Esophagus (tissue), 2 donors: ENCODE results near the gene ZFPL1. TPM values are rescaled to one million over a fixed set of nuclear protein-coding genes. Genes with fewer than 3 reads are reported as not detected.

ENCODE experiments used
- H3K27ac ChIP-seq, 2 donors: one replicate each; pipeline ENCODE4 v1.5.1; 2013; ENCODE audit warnings: low read depth in 2 of 2, mild to moderate bottlenecking in 2 of 2, inconsistent platforms in 1 of 2, low read length in 1 of 2, moderate library complexity in 1 of 2
- H3K27me3 ChIP-seq, 2 donors: one replicate each; pipeline ENCODE4 v1.6.1; 2013; ENCODE audit warnings: low read length in 2 of 2, control low read depth in 1 of 2, mild to moderate bottlenecking in 1 of 2; ENCODE audit not compliant: insufficient read depth in 2 of 2, control insufficient read depth in 1 of 2
- H3K36me3 ChIP-seq, 2 donors: one replicate each; pipeline ENCODE4 v1.6.1; 2013; ENCODE audit warnings: low read length in 1 of 2; ENCODE audit not compliant: control insufficient read depth in 2 of 2, insufficient read depth in 2 of 2
- H3K4me1 ChIP-seq, 2 donors: one replicate each; pipeline ENCODE4 v1.6.1; 2013; ENCODE audit warnings: low read length in 1 of 2; ENCODE audit not compliant: control insufficient read depth in 2 of 2, insufficient read depth in 2 of 2
- H3K4me3 ChIP-seq, 2 donors: one replicate each; pipeline ENCODE4 v1.5.1; 2013; ENCODE audit warnings: low read length in 2 of 2, mild to moderate bottlenecking in 2 of 2, low read depth in 1 of 2, moderate library complexity in 1 of 2
- H3K9me3 ChIP-seq, 2 donors: one replicate each; pipeline ENCODE4 v1.6.1; 2013; ENCODE audit warnings: mild to moderate bottlenecking in 2 of 2, low read depth in 1 of 2, low read length in 1 of 2, moderate library complexity in 1 of 2; ENCODE audit not compliant: control insufficient read depth in 2 of 2, insufficient read depth in 1 of 2
- WGBS, 2 donors: extraction: QIAGEN DNeasy Blood & Tissue Kit; methylation state at CpG; one replicate each; pipeline ENCODE4 v1.1.7; 2013; 5-methylcytosine and 5-hydroxymethylcytosine counted together
- polyA plus RNA-seq, 2 donors: library from polyadenylated mRNA; stranded (reverse); fragments of 200-250 nt; gene quantifications; one replicate each; pipeline ENCODE4 v1.2.3, GENCODE V29; 2013
- donor health status: healthy with polysubstance abuse.
- donor health status: Bipolar disorder and iron deficiency.

The ZFPL1 gene
- polyA plus RNA-seq, 2 donors, result 30.6 to 30.9 TPM

GRCh38 chr11:65087216-65087615, 3.2 kb downstream of the ZFPL1 start:
- Histone ChIP-seq H3K9me3 (no peaks in the 10 kb centered on the region), H3K27me3 (no peaks in the 10 kb centered on the region), H3K36me3 (peaks cover 19 to 29% of the 10 kb centered on the region in 2 donors), H3K4me3 (no peak overlapping the region), H3K27ac (no peak overlapping the region), H3K4me1 (peaks cover 0 to 3% of the 10 kb centered on the region in 2 donors)
- WGBS, 2 donors, result 84 to 90% methylated on average over 11 of the region's 11 CpGs

GRCh38 chr11:65087827-65088226, 3.8 kb downstream of the ZFPL1 start:
- peaks cover 0 to 3% of the 10 kb centered on the region in 2 donors for H3K4me1 ChIP-seq
- no peak overlapping the region for H3K4me3 ChIP-seq
- H3K27me3 ChIP-seq, result no peaks in the 10 kb centered on the region
- no peaks in the 10 kb centered on the region for H3K9me3 ChIP-seq
- peaks cover 19 to 29% of the 10 kb centered on the region in 2 donors for H3K36me3 ChIP-seq
- no peak overlapping the region for H3K27ac ChIP-seq
- WGBS, 2 donors, result 95 to 97% methylated on average over 14 to 15 of the region's 15 CpGs

GRCh38 chr11:65089621-65090020, 5.6 kb downstream of the ZFPL1 start:
- Histone ChIP-seq H3K4me3 (no peak overlapping the region), H3K27ac (no peak overlapping the region), H3K36me3 (peaks cover 19 to 29% of the 10 kb centered on the region in 2 donors), H3K27me3 (no peaks in the 10 kb centered on the region), H3K4me1 (peaks cover 0 to 3% of the 10 kb centered on the region in 2 donors), H3K9me3 (no peaks in the 10 kb centered on the region)
- 94% methylated on average over 4 of the region's 4 CpGs for WGBS, 2 donors

- no peak overlapping the region for H3K4me3 ChIP-seq
These were observed 6.6 kb downstream of the ZFPL1 start for GRCh38 chr11:65090628-65091027.

GRCh38 chr11:65095427-65095826, 11.4 kb downstream of the ZFPL1 start:
- Histone ChIP-seq H3K36me3 (peaks cover 0 to 4% of the 10 kb centered on the region in 2 donors), H3K4me1 (peaks cover 0 to 11% of the 10 kb centered on the region in 2 donors), H3K27me3 (no peaks in the 10 kb centered on the region), H3K9me3 (no peaks in the 10 kb centered on the region), H3K27ac (peak overlapping the region; percentile 94 to 96), H3K4me3 (no peak overlapping the region)
- 69 to 79% methylated on average over 22 of the region's 22 CpGs for WGBS, 2 donors

More at GRCh38 chr11:65090628-65091027, 6.6 kb downstream of the ZFPL1 start:
- Histone ChIP-seq H3K9me3 (no peaks in the 10 kb centered on the region), H3K27me3 (no peaks in the 10 kb centered on the region), H3K36me3 (peaks cover 19 to 29% of the 10 kb centered on the region in 2 donors), H3K4me1 (peaks cover 0 to 2% of the 10 kb centered on the region in 2 donors), H3K27ac (no peak overlapping the region)
- WGBS, 2 donors, result 97% methylated on average over 4 of the region's 4 CpGs

- no peaks in the 10 kb centered on the region for H3K9me3 ChIP-seq
- 0 to 1% methylated on average over 52 of the region's 52 CpGs for WGBS, 2 donors
- no peaks in the 10 kb centered on the region for H3K27me3 ChIP-seq
- H3K4me1 ChIP-seq, result peaks cover 0 to 11% of the 10 kb centered on the region in 2 donors
- peaks cover 0 to 4% of the 10 kb centered on the region in 2 donors for H3K36me3 ChIP-seq
- peak within 1 kb of the TSS; percentile 70 to 93 for H3K4me3 ChIP-seq
- peak within 1 kb of the TSS; percentile 94 to 96 for H3K27ac ChIP-seq
These were observed 12.2 kb downstream of the ZFPL1 start, which contains the start of gene VPS51 for GRCh38 chr11:65095974-65096806. Gene VPS51 (plus strand): TSS chr11:65096214. CDS start chr11:65096251, 37 bp downstream.

- peak overlapping the region; percentile 94 to 96 for H3K27ac ChIP-seq
- H3K27me3 ChIP-seq, result no peaks in the 10 kb centered on the region
- WGBS, 2 donors, result 30 to 34% methylated on average over 8 of the region's 8 CpGs
- peak overlapping the region; percentile 70 to 93 for H3K4me3 ChIP-seq
- peaks cover 0 to 11% of the 10 kb centered on the region in 2 donors for H3K4me1 ChIP-seq
- H3K9me3 ChIP-seq, result no peaks in the 10 kb centered on the region
- H3K36me3 ChIP-seq, result peaks cover 0 to 4% of the 10 kb centered on the region in 2 donors
These were observed 12.9 kb downstream of the ZFPL1 start for GRCh38 chr11:65096926-65097325.

GRCh38 chr11:65100674-65101350, 16.8 kb downstream of the ZFPL1 start:
- 81 to 82% methylated on average over 6 of the region's 6 CpGs for WGBS, 2 donors
- Histone ChIP-seq H3K27ac (peak overlapping the region in 1 of 2 donors; percentile 49), H3K4me3 (no peak overlapping the region), H3K36me3 (peaks cover 0 to 4% of the 10 kb centered on the region in 2 donors), H3K9me3 (no peaks in the 10 kb centered on the region), H3K4me1 (peaks cover 0 to 7% of the 10 kb centered on the region in 2 donors), H3K27me3 (no peaks in the 10 kb centered on the region)

GRCh38 chr11:65102142-65103095, 18.4 kb downstream of the ZFPL1 start:
- no peak overlapping the region for H3K4me3 ChIP-seq
- H3K27me3 ChIP-seq, result no peaks in the 10 kb centered on the region
- no peaks in the 10 kb centered on the region for H3K4me1 ChIP-seq
- WGBS, 2 donors, result 77 to 82% methylated on average over 8 of the region's 8 CpGs
- H3K9me3 ChIP-seq, result no peaks in the 10 kb centered on the region
- peaks cover 0 to 10% of the 10 kb centered on the region in 2 donors for H3K36me3 ChIP-seq
- peak overlapping the region; percentile 1 to 81 for H3K27ac ChIP-seq
